Hepatocyte (in vitro differentiated cells): ENCODE results near the gene ZNF683.

ENCODE experiments used
- EZH2phosphoT487 ChIP-seq: fragments of 200-600 bp; sonication (generic); IDR thresholded peaks from one replicate; pipeline ENCODE4 v1.6.1; 2018; ENCODE audit warnings: antibody characterized with exemption, mild to moderate bottlenecking, low read depth, moderate library complexity; ENCODE audit not compliant: unreplicated experiment, severe bottlenecking
- TF ChIP-seq, protein P1 (sequence below): fragments of 200-600 bp; sonication (generic); IDR thresholded peaks from 2 replicates; pipeline ENCODE4 v1.5.1; 2016; ENCODE audit warnings: antibody characterized with exemption, mild to moderate bottlenecking; ENCODE audit not compliant: poor library complexity

DNA sequence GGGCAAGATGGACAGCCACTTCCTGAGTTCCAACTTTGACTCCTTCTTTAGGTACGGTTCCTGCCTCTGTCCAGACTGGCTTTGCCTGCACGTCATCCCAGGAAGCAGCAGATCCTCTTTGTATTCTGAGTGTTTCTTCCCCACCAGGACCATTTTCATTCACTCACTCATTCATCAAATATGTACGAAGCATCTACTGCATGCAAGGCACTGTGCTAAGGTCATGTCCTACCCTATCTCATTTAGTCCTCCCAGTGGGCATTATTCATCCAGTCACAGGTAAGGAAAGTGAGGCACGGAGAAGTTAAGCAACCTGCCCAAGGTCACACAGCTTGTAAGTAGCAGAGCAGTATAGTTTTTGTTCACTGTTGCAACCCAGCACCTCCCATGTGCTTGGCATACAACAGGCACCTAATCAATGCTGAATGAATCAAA lies 32.5 kb downstream of the ZNF683 start:
- TF ChIP-seq, protein P1, sequence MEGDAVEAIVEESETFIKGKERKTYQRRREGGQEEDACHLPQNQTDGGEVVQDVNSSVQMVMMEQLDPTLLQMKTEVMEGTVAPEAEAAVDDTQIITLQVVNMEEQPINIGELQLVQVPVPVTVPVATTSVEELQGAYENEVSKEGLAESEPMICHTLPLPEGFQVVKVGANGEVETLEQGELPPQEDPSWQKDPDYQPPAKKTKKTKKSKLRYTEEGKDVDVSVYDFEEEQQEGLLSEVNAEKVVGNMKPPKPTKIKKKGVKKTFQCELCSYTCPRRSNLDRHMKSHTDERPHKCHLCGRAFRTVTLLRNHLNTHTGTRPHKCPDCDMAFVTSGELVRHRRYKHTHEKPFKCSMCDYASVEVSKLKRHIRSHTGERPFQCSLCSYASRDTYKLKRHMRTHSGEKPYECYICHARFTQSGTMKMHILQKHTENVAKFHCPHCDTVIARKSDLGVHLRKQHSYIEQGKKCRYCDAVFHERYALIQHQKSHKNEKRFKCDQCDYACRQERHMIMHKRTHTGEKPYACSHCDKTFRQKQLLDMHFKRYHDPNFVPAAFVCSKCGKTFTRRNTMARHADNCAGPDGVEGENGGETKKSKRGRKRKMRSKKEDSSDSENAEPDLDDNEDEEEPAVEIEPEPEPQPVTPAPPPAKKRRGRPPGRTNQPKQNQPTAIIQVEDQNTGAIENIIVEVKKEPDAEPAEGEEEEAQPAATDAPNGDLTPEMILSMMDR = no peak
- TF ChIP-seq EZH2phosphoT487 = no peak
